K562 (cell line): ENCODE measurements around the gene GGA3. TPM values are rescaled to one million over a fixed set of nuclear protein-coding genes. Genes with fewer than 3 reads are reported as not detected.

Source experiments
- ATF7 ChIP-seq: fragments of 450-650 bp; IDR thresholded peaks from 2 replicates; pipeline ENCODE4 v1.7.1; 2014; ENCODE audit warnings: mild to moderate bottlenecking, moderate library complexity
- CEBPG ChIP-seq, 3 experiments: fragments of 200-800 bp in 1 of 3; sonication (Bioruptor generic) in 1 of 3; sonication (generic) in 1 of 3; formaldehyde crosslinking in 1 of 3; IDR thresholded peaks in 2 of 3; conservative IDR thresholded peaks in 1 of 3; 2 replicates each; pipeline versions ENCODE4 v1.6.1 to v1.8.0; 2016 to 2022; ENCODE audit warnings: missing compliant biosample characterization in 2 of 3, missing genetic modification characterization in 2 of 3, mild to moderate bottlenecking in 1 of 3, missing genetic modification reagents in 1 of 3
- GTF2F1 ChIP-seq: IDR thresholded peaks from 2 replicates; pipeline ENCODE4 v1.6.1; 2011; ENCODE audit warnings: low read depth, low read length, improper control_type of control experiment
- NR2F6 ChIP-seq: fragments of 450-650 bp; formaldehyde crosslinking; IDR thresholded peaks from 2 replicates; pipeline ENCODE4 v1.4.0; 2020; ENCODE audit warnings: mild to moderate bottlenecking
- SIX5 ChIP-seq, 2 experiments: IDR thresholded peaks; 2 replicates each; pipeline ENCODE4 v1.6.1; 2011; ENCODE audit warnings: low read length in 2 of 2, borderline replicate concordance in 1 of 2, low read depth in 1 of 2, mild to moderate bottlenecking in 1 of 2, moderate library complexity in 1 of 2; ENCODE audit not compliant: insufficient read depth in 1 of 2
- SUPT5H ChIP-seq: fragments of 450-650 bp; IDR thresholded peaks from 2 replicates; pipeline ENCODE4 v1.6.1; 2016
- TFAM ChIP-seq: fragments of 250-450 bp; sonication (Bioruptor Pico); conservative IDR thresholded peaks from 2 replicates; pipeline ENCODE4 v1.5.0; 2021; ENCODE audit warnings: mild to moderate bottlenecking, moderate library complexity
- TRIM28 ChIP-seq: fragments of 450-650 bp; IDR thresholded peaks from 2 replicates; pipeline ENCODE4 v1.6.1; 2017
- ZNF143 ChIP-seq: sonication (generic); formaldehyde crosslinking; IDR thresholded peaks from 2 replicates; pipeline ENCODE4 v1.9.0; 2022; ENCODE audit warnings: mild to moderate bottlenecking, missing genetic modification reagents
- ZNF212 ChIP-seq: fragments of 450-650 bp; formaldehyde crosslinking; IDR thresholded peaks from 2 replicates; pipeline ENCODE4 v1.4.0; 2020; ENCODE audit warnings: mild to moderate bottlenecking
- ZNF316 ChIP-seq: fragments of 450-650 bp; IDR thresholded peaks from 2 replicates; pipeline ENCODE4 v1.6.1; 2016
- ZNF354B ChIP-seq: fragments of 250-450 bp; sonication (Bioruptor Pico); IDR thresholded peaks from 2 replicates; pipeline ENCODE4 v1.4.0; 2020
- polyA plus RNA-seq, 8 experiments: library from polyadenylated mRNA; depleted of rRNA in 4 of 8; stranded (reverse) in 5 of 8; unstranded in 3 of 8; fragments of >200 nt; fragmentation: Nextera tagmentation in 2 of 8; fragmentation: Illumina TruSeq in 1 of 8; extraction: Ambion mirVana in 2 of 8; extraction: Trizol in 1 of 8; gene quantifications; 2 replicates each; pipeline versions ENCODE4 v1.2.1 to v1.2.3, GENCODE V29; 2011 to 2014; ENCODE audit warnings: inconsistent platforms in 1 of 8, missing spikeins in 1 of 8
- total RNA-seq, 7 experiments: library from RNA; depleted of rRNA in 6 of 7; stranded (reverse); fragments of >200 nt in 6 of 7; fragmentation: Illumina TruSeq in 2 of 7; extraction: Trizol in 2 of 7; gene quantifications; 2 replicates each; pipeline versions ENCODE4 v1.2.1 to v1.2.3, GENCODE V29; 2011 to 2021; ENCODE audit warnings: low replicate concordance in 1 of 7
- TF ChIP-seq, protein P1 (sequence below), 2 experiments: fragments of 450-650 bp; IDR thresholded peaks; 2 replicates each; pipeline ENCODE4 v1.6.1; 2018; ENCODE audit warnings: mild to moderate bottlenecking in 2 of 2, low read depth in 1 of 2; ENCODE audit not compliant: partially characterized antibody in 2 of 2
- TF ChIP-seq, protein P2 (sequence below): fragments of 450-650 bp; IDR thresholded peaks from 2 replicates; pipeline ENCODE4 v1.6.1; 2016; ENCODE audit warnings: low read depth
- TF ChIP-seq, protein P3 (sequence below): fragments of 250-450 bp; sonication (Bioruptor Pico); IDR thresholded peaks from 2 replicates; pipeline ENCODE4 v1.8.0; 2021; ENCODE audit warnings: borderline replicate concordance, mild to moderate bottlenecking, moderate library complexity; ENCODE audit not compliant: poor library complexity, severe bottlenecking

GGA3 gene
- total and polyA plus RNA-seq, 9 of the 15 experiments (the other 6 are each of a cell fraction or from before 2014, with no cell fraction given) = 5.7 to 64.9 (median 25.4) TPM

DNA sequence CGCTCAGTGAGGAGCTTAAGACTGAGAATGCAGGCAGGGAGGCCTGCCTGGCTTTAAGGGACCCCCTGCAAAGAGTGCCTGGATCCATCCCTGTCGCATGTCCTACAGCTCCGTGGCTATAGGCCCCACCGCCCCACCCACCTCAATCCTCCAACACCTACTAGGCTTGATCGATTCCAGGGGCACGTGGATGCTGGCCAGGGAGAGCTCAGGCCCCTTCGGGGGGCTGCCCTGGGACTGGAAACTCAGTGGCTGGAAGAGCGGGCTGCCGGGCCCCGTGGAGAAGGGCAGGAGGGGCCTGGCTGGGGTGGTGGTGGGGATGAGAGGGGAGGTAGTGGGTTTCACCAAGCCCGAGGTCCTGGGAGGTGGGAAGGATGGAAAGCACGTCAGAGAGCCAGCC, 22.2 kb downstream of the GGA3 start (continued):
- TF ChIP-seq, protein P1, sequence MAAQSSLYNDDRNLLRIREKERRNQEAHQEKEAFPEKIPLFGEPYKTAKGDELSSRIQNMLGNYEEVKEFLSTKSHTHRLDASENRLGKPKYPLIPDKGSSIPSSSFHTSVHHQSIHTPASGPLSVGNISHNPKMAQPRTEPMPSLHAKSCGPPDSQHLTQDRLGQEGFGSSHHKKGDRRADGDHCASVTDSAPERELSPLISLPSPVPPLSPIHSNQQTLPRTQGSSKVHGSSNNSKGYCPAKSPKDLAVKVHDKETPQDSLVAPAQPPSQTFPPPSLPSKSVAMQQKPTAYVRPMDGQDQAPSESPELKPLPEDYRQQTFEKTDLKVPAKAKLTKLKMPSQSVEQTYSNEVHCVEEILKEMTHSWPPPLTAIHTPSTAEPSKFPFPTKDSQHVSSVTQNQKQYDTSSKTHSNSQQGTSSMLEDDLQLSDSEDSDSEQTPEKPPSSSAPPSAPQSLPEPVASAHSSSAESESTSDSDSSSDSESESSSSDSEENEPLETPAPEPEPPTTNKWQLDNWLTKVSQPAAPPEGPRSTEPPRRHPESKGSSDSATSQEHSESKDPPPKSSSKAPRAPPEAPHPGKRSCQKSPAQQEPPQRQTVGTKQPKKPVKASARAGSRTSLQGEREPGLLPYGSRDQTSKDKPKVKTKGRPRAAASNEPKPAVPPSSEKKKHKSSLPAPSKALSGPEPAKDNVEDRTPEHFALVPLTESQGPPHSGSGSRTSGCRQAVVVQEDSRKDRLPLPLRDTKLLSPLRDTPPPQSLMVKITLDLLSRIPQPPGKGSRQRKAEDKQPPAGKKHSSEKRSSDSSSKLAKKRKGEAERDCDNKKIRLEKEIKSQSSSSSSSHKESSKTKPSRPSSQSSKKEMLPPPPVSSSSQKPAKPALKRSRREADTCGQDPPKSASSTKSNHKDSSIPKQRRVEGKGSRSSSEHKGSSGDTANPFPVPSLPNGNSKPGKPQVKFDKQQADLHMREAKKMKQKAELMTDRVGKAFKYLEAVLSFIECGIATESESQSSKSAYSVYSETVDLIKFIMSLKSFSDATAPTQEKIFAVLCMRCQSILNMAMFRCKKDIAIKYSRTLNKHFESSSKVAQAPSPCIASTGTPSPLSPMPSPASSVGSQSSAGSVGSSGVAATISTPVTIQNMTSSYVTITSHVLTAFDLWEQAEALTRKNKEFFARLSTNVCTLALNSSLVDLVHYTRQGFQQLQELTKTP (IDR thresholded peaks at IDR 0.05; ENCODE audit: low read depth in 1 of 2, partially characterized antibody in 2 of 2) = no peak
- TF ChIP-seq SUPT5H (peak; percentile 24; the same call in 1 of the 2 replicates), TRIM28 (no peak), ZNF212 (CRISPR knock-in tag) (no peak), ATF7 (no peak), SIX5 (IDR thresholded peaks at IDR 0.05; ENCODE audit: borderline replicate concordance in 1 of 2, insufficient read depth in 1 of 2, low read depth in 1 of 2, low read length in 2 of 2) (no peak), ZNF143 (CRISPR knock-in tag) (no peak), ZNF316 (no peak), GTF2F1 (no peak), TFAM (CRISPR knock-in tag) (no peak), NR2F6 (CRISPR knock-in tag) (no peak), ZNF354B (CRISPR knock-in tag) (no peak), CEBPG (CRISPR knock-in tag; IDR thresholded peaks at IDR 0.05) (no peak), CEBPG (tag; conservative IDR thresholded peaks at IDR 0.05 in 1 of 2, IDR thresholded peaks at IDR 0.05 in 1 of 2) (no peak)
- TF ChIP-seq, protein P2, sequence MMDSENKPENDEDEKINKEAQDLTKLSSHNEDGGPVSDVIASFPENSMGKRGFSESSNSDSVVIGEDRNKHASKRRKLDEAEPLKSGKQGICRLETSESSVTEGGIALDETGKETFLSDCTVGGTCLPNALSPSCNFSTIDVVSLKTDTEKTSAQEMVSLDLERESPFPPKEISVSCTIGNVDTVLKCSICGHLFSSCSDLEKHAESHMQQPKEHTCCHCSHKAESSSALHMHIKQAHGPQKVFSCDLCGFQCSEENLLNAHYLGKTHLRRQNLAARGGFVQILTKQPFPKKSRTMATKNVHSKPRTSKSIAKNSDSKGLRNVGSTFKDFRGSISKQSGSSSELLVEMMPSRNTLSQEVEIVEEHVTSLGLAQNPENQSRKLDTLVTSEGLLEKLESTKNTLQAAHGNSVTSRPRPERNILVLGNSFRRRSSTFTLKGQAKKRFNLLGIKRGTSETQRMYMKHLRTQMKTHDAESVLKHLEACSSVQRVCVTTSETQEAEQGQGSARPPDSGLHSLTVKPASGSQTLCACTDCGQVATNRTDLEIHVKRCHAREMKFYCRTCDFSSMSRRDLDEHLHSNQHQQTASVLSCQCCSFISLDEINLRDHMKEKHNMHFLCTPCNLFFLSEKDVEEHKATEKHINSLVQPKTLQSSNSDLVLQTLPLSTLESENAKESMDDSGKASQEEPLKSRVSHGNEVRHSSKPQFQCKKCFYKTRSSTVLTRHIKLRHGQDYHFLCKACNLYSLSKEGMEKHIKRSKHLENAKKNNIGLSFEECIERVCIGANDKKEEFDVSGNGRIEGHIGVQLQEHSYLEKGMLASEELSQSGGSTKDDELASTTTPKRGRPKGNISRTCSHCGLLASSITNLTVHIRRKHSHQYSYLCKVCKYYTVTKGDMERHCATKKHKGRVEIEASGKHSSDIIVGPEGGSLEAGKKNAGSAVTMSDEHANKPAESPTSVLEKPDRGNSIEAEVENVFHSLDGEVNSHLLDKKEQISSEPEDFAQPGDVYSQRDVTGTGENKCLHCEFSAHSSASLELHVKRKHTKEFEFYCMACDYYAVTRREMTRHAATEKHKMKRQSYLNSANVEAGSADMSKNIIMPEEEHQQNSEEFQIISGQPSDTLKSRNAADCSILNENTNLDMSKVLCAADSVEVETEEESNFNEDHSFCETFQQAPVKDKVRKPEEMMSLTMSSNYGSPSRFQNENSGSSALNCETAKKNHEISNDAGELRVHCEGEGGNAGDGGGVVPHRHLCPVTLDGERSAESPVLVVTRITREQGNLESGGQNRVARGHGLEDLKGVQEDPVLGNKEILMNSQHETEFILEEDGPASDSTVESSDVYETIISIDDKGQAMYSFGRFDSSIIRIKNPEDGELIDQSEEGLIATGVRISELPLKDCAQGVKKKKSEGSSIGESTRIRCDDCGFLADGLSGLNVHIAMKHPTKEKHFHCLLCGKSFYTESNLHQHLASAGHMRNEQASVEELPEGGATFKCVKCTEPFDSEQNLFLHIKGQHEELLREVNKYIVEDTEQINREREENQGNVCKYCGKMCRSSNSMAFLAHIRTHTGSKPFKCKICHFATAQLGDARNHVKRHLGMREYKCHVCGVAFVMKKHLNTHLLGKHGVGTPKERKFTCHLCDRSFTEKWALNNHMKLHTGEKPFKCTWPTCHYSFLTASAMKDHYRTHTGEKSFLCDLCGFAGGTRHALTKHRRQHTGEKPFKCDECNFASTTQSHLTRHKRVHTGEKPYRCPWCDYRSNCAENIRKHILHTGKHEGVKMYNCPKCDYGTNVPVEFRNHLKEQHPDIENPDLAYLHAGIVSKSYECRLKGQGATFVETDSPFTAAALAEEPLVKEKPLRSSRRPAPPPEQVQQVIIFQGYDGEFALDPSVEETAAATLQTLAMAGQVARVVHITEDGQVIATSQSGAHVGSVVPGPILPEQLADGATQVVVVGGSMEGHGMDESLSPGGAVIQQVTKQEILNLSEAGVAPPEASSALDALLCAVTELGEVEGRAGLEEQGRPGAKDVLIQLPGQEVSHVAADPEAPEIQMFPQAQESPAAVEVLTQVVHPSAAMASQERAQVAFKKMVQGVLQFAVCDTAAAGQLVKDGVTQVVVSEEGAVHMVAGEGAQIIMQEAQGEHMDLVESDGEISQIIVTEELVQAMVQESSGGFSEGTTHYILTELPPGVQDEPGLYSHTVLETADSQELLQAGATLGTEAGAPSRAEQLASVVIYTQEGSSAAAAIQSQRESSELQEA = no peak
- TF ChIP-seq, protein P3, sequence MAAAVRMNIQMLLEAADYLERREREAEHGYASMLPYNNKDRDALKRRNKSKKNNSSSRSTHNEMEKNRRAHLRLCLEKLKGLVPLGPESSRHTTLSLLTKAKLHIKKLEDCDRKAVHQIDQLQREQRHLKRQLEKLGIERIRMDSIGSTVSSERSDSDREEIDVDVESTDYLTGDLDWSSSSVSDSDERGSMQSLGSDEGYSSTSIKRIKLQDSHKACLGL = no peak
